ENCODE data around the gene MTR.

MTR gene

GRCh38 chr1:236809148-236809547 is 14.1 kb downstream of the MTR start:
- FAIRE-seq (no peak), DNase-seq (ENCODE audit: insufficient read length) (no peak)
- TF ChIP-seq POLR2AphosphoS5 (IDR thresholded peaks at IDR 0.05; ENCODE audit: low read depth, low read length): no peak
- no peak for TF ChIP-seq POLR2A (IDR thresholded peaks at IDR 0.05; ENCODE audit: low read depth, low read length)
- TF ChIP-seq TAF1 (IDR thresholded peaks at IDR 0.05; ENCODE audit: borderline replicate concordance, low read depth, low read length): no peak

DNA sequence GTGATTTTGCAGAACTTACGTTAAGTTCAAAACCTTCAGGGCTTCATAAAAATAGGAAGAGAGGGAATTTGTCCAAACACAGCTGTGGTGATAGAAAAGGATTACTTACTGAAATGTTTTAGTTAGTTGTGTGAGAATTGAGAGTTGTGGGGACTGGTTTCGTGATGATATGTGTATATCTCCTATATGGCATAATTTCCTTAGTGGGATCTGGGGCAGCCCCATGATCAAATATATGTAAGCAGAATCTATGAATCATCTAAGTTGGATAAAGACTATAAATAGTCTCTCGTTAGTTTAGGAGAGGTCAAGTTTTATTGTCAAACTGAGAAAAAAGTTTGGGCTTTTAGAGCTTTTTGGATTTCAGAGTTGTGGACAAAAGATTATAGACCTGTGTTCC is 14.9 kb downstream of the MTR start:
- FAIRE-seq: no peak

GRCh38 chr1:236812334-236813030 is 17.4 kb downstream of the MTR start:
- no peak for FAIRE-seq
- TF ChIP-seq POLR2A (IDR thresholded peaks at IDR 0.05; ENCODE audit: low read depth, low read length) (no peak), POLR2AphosphoS5 (IDR thresholded peaks at IDR 0.05; ENCODE audit: low read depth, low read length) (no peak), TAF1 (IDR thresholded peaks at IDR 0.05; ENCODE audit: borderline replicate concordance, low read depth, low read length) (no peak)
- no peak for DNase-seq (ENCODE audit: insufficient read length)

More for the DNA sequence above, 14.9 kb downstream of the MTR start:
- no peak for DNase-seq (ENCODE audit: insufficient read length)
- TF ChIP-seq TAF1 (IDR thresholded peaks at IDR 0.05; ENCODE audit: borderline replicate concordance, low read depth, low read length): no peak
- no peak for TF ChIP-seq POLR2AphosphoS5 (IDR thresholded peaks at IDR 0.05; ENCODE audit: low read depth, low read length)
- no peak for TF ChIP-seq POLR2A (IDR thresholded peaks at IDR 0.05; ENCODE audit: low read depth, low read length)

GRCh38 chr1:236815941-236816340 is 20.8 kb downstream of the MTR start:
- TF ChIP-seq TAF1 (IDR thresholded peaks at IDR 0.05; ENCODE audit: borderline replicate concordance, low read depth, low read length): no peak
- no peak for TF ChIP-seq POLR2A (IDR thresholded peaks at IDR 0.05; ENCODE audit: low read depth, low read length)
- TF ChIP-seq POLR2AphosphoS5 (IDR thresholded peaks at IDR 0.05; ENCODE audit: low read depth, low read length): no peak
- FAIRE-seq (no peak), DNase-seq (ENCODE audit: insufficient read length) (no peak)

- DNase-seq (ENCODE audit: insufficient read length) (no peak), FAIRE-seq (no peak)
- TF ChIP-seq TAF1 (IDR thresholded peaks at IDR 0.05; ENCODE audit: borderline replicate concordance, low read depth, low read length): no peak
- TF ChIP-seq POLR2A (IDR thresholded peaks at IDR 0.05; ENCODE audit: low read depth, low read length): no peak
- TF ChIP-seq POLR2AphosphoS5 (IDR thresholded peaks at IDR 0.05; ENCODE audit: low read depth, low read length): no peak
Observed at GRCh38 chr1:236819856-236820255, 24.8 kb downstream of the MTR start.

DNA sequence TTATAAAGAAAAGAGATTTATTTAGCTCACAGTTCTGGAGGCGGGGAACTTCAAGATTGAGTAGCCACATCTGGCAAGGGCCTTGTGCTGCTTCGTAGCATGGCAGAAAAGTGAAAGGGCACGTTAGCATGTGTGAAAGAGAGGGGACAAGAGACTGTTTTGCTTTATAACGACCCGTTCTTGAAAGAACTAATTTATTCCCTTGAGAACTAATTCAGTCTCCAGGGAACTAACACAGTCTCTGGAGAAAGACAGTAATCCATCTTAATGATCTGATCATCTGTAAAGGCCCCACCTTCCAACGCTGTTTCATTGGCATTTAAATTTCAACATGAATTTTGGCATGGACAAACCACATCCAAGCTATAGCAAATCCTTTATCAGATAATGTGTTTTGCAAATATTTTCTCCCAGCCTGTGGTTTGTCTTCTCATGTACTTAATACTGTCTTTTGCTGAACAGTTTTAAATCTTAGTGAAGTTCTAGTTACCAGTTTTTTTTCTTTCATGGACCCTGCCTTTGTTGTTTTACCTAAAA is 26.1 kb downstream of the MTR start:
- DNase-seq (ENCODE audit: insufficient read length): no peak
- TF ChIP-seq TAF1 (IDR thresholded peaks at IDR 0.05; ENCODE audit: borderline replicate concordance, low read depth, low read length) (no peak), POLR2A (IDR thresholded peaks at IDR 0.05; ENCODE audit: low read depth, low read length) (no peak), POLR2AphosphoS5 (IDR thresholded peaks at IDR 0.05; ENCODE audit: low read depth, low read length) (no peak)
- no peak for FAIRE-seq

GRCh38 chr1:236823559-236823958 is 28.5 kb downstream of the MTR start:
- no peak for TF ChIP-seq TAF1 (IDR thresholded peaks at IDR 0.05; ENCODE audit: borderline replicate concordance, low read depth, low read length)
- no peak for TF ChIP-seq POLR2AphosphoS5 (IDR thresholded peaks at IDR 0.05; ENCODE audit: low read depth, low read length)
- TF ChIP-seq POLR2A (IDR thresholded peaks at IDR 0.05; ENCODE audit: low read depth, low read length): no peak
- DNase-seq (ENCODE audit: insufficient read length) (no peak), FAIRE-seq (no peak)

- FAIRE-seq (no peak), DNase-seq (ENCODE audit: insufficient read length) (no peak)
- TF ChIP-seq POLR2AphosphoS5 (IDR thresholded peaks at IDR 0.05; ENCODE audit: low read depth, low read length) (no peak), TAF1 (IDR thresholded peaks at IDR 0.05; ENCODE audit: borderline replicate concordance, low read depth, low read length) (no peak), POLR2A (IDR thresholded peaks at IDR 0.05; ENCODE audit: low read depth, low read length) (no peak)
Observed at GRCh38 chr1:236829085-236829484, 34.0 kb downstream of the MTR start.

GRCh38 chr1:236830116-236830515 is 35.0 kb downstream of the MTR start:
- TF ChIP-seq POLR2A (IDR thresholded peaks at IDR 0.05; ENCODE audit: low read depth, low read length): no peak
- no peak for TF ChIP-seq TAF1 (IDR thresholded peaks at IDR 0.05; ENCODE audit: borderline replicate concordance, low read depth, low read length)
- no peak for TF ChIP-seq POLR2AphosphoS5 (IDR thresholded peaks at IDR 0.05; ENCODE audit: low read depth, low read length)
- DNase-seq (ENCODE audit: insufficient read length) (no peak), FAIRE-seq (no peak)

GRCh38 chr1:236830560-236830959 is 35.5 kb downstream of the MTR start:
- no peak for FAIRE-seq
- no peak for TF ChIP-seq POLR2AphosphoS5 (IDR thresholded peaks at IDR 0.05; ENCODE audit: low read depth, low read length)
- TF ChIP-seq POLR2A (IDR thresholded peaks at IDR 0.05; ENCODE audit: low read depth, low read length): no peak
- TF ChIP-seq TAF1 (IDR thresholded peaks at IDR 0.05; ENCODE audit: borderline replicate concordance, low read depth, low read length): no peak
- no peak for DNase-seq (ENCODE audit: insufficient read length)

DNA sequence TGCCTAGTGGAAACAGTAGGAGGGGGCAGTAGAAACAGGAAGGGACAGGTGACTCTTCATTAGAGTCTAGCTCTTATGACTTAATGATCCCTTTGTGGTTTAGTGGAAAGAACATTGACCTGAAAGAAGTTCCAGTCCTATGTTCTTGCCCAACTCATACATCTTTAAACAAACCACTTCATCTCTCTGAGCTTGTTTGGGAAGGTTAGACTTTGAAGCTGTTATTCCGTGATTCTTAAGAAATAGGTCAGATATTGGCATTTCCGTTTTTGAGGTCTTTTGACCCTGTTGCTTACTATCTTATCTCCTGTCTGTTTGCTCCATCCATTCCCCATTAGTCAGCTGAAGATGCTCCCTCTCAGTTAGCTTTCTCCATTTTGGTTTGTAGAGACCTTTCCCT is 38.5 kb downstream of the MTR start:
- FAIRE-seq (peak; percentile 54), DNase-seq (ENCODE audit: insufficient read length) (no peak)
- TF ChIP-seq POLR2A (IDR thresholded peaks at IDR 0.05; ENCODE audit: low read depth, low read length) (no peak), TAF1 (IDR thresholded peaks at IDR 0.05; ENCODE audit: borderline replicate concordance, low read depth, low read length) (no peak), POLR2AphosphoS5 (IDR thresholded peaks at IDR 0.05; ENCODE audit: low read depth, low read length) (no peak)

DNA sequence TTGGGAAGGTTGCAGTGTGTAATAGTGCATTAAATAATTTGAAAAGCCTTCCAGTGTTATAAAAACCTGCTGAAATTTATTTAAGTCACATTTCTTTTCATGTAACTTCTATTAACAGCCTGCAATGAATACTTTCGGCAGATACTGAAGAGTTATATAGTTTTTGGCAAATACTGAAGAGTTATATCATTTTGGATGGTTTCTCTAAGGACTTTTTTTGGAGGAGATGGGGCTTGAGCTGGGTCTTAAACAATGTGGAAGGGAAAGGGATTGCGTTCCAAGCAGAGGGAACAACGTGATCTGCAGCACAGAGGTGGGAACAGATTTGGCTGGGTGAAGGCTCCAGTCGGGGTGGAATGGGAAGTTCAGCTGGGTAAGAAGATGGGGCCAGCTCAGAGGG is 39.8 kb downstream of the MTR start:
- DNase-seq (ENCODE audit: insufficient read length) (no peak), FAIRE-seq (no peak)
- TF ChIP-seq POLR2AphosphoS5 (IDR thresholded peaks at IDR 0.05; ENCODE audit: low read depth, low read length) (no peak), TAF1 (IDR thresholded peaks at IDR 0.05; ENCODE audit: borderline replicate concordance, low read depth, low read length) (no peak), POLR2A (IDR thresholded peaks at IDR 0.05; ENCODE audit: low read depth, low read length) (no peak)

Data from GM12892 (cell line).